ENCODE results near the gene KRT24.
A peak's percentile ranks its signal among the peaks of the same experiment; 100 is the strongest.

KRT24 gene

DNA sequence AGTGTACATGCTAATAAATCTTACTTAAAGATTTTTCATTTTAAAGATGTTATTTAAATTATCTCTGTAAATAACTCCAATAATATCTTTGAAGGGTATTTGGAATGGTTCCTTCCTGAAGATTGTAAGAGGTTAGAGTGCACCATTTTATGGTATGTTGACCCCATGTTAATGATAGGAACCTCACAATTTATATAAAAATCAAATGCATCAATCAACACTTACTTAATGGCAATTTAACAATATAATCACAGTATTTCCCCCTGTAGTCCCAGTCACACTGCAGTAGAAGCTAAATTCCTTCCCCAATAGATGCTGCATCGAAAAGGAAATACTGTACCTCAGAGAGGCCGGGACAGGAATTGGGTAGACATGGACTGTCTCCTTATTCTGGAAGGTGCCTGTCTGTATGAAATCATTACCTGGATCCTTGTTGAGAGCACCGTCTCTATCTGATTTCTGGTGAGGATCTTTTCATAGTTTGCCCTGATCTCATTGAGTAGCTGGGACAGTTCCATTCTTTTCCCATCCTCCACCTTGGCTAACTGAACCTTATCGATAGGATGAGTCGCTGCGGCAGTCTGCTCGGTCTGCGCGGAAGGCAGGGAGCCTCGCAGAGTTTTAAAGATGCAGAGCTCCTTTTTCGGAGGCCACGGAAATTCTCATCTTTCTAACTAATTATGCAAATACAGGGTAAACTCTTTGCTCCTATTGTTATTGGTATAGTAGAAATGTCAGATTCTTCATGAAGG lies 38.8 kb downstream of the KRT24 start, which contains the start of gene KRT222:
Gene KRT222, minus strand, starts transcription at position 596 of the 752 bp plus-strand sequence. Its CDS starts 78 bp downstream, at position 518.
- H3K4me3 ChIP-seq (ENCODE audit: low read depth, low read length): peak within 1 kb of the TSS; percentile 55
- H3K4me1 ChIP-seq (ENCODE audit: control insufficient read depth, insufficient read depth, low read length): peaks cover 4% of the 10 kb centered on the region; the same call in 1 of the 2 replicates
- no peaks in the 10 kb centered on the region for H3K36me3 ChIP-seq (ENCODE audit: control insufficient read depth, insufficient read depth, low read length)
- H3K27me3 ChIP-seq (ENCODE audit: control insufficient read depth, insufficient read depth, low read length): 0 out of 2 replicates have a peak, but pooled peaks cover 2% of the 10 kb centered on the region
- H3K9ac ChIP-seq (ENCODE audit: low read length): no peak within 1 kb of the TSS
- no peaks in the 10 kb centered on the region for H3K9me3 ChIP-seq (ENCODE audit: control insufficient read depth, insufficient read depth, low read depth, low read length)
- no peak within 1 kb of the TSS for H3K27ac ChIP-seq (ENCODE audit: low read depth, low read length)

GRCh38 chr17:40663252-40663651 lies 40.3 kb downstream of the KRT24 start:
- Histone ChIP-seq H3K9me3 (ENCODE audit: control insufficient read depth, insufficient read depth, low read depth, low read length) (no peaks in the 10 kb centered on the region), H3K4me3 (ENCODE audit: low read depth, low read length) (no peak overlapping the region), H3K27me3 (ENCODE audit: control insufficient read depth, insufficient read depth, low read length) (0 out of 2 replicates have a peak, but pooled peaks cover 2% of the 10 kb centered on the region), H3K36me3 (ENCODE audit: control insufficient read depth, insufficient read depth, low read length) (no peaks in the 10 kb centered on the region), H3K4me1 (ENCODE audit: control insufficient read depth, insufficient read depth, low read length) (peaks cover 4% of the 10 kb centered on the region; the same call in 1 of the 2 replicates), H3K27ac (ENCODE audit: low read depth, low read length) (no peak overlapping the region), H3K9ac (ENCODE audit: low read length) (no peak overlapping the region)

GRCh38 chr17:40659911-40660310 lies 43.6 kb downstream of the KRT24 start:
- Histone ChIP-seq H3K4me1 (ENCODE audit: control insufficient read depth, insufficient read depth, low read length) (peaks cover 4% of the 10 kb centered on the region; the same call in 1 of the 2 replicates), H3K27ac (ENCODE audit: low read depth, low read length) (no peak overlapping the region), H3K27me3 (ENCODE audit: control insufficient read depth, insufficient read depth, low read length) (0 out of 2 replicates have a peak, but pooled peaks cover 2% of the 10 kb centered on the region), H3K9ac (ENCODE audit: low read length) (no peak overlapping the region), H3K4me3 (ENCODE audit: low read depth, low read length) (no peak overlapping the region), H3K9me3 (ENCODE audit: control insufficient read depth, insufficient read depth, low read depth, low read length) (no peaks in the 10 kb centered on the region), H3K36me3 (ENCODE audit: control insufficient read depth, insufficient read depth, low read length) (no peaks in the 10 kb centered on the region)

GRCh38 chr17:40658396-40658795 lies 45.2 kb downstream of the KRT24 start:
- H3K4me3 ChIP-seq (ENCODE audit: low read depth, low read length): no peak overlapping the region
- H3K27me3 ChIP-seq (ENCODE audit: control insufficient read depth, insufficient read depth, low read length): no peaks in the 10 kb centered on the region
- no peaks in the 10 kb centered on the region for H3K36me3 ChIP-seq (ENCODE audit: control insufficient read depth, insufficient read depth, low read length)
- H3K4me1 ChIP-seq (ENCODE audit: control insufficient read depth, insufficient read depth, low read length): no peaks in the 10 kb centered on the region
- H3K9ac ChIP-seq (ENCODE audit: low read length): no peak overlapping the region
- no peaks in the 10 kb centered on the region for H3K9me3 ChIP-seq (ENCODE audit: control insufficient read depth, insufficient read depth, low read depth, low read length)
- no peak overlapping the region for H3K27ac ChIP-seq (ENCODE audit: low read depth, low read length)

DNA sequence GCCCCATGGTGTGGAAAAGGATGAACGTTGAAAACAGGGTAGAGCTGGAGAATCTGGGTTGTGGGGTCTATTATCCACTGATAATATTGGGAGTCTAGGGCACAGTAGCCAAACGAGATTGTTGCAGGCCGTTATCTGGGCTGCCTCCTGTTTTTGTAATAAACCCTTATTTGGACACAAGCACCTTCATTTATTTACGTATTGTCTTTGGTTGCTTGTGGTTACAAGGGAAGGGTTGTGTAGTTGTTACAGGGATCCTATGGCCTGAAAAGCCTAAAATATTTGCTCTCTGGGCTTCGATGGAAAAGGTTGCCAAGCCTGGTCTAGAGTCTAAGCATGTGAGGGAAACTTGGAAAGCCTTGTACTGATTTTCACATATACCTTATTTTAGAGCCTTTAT lies 51.6 kb downstream of the KRT24 start:
- Histone ChIP-seq H3K4me3 (ENCODE audit: low read depth, low read length) (no peak overlapping the region), H3K9me3 (ENCODE audit: control insufficient read depth, insufficient read depth, low read depth, low read length) (no peaks in the 10 kb centered on the region), H3K36me3 (ENCODE audit: control insufficient read depth, insufficient read depth, low read length) (no peaks in the 10 kb centered on the region), H3K9ac (ENCODE audit: low read length) (no peak overlapping the region), H3K27ac (ENCODE audit: low read depth, low read length) (no peak overlapping the region), H3K4me1 (ENCODE audit: control insufficient read depth, insufficient read depth, low read length) (peaks cover 6% of the 10 kb centered on the region; the same call in 1 of the 2 replicates), H3K27me3 (ENCODE audit: control insufficient read depth, insufficient read depth, low read length) (no peaks in the 10 kb centered on the region)

DNA sequence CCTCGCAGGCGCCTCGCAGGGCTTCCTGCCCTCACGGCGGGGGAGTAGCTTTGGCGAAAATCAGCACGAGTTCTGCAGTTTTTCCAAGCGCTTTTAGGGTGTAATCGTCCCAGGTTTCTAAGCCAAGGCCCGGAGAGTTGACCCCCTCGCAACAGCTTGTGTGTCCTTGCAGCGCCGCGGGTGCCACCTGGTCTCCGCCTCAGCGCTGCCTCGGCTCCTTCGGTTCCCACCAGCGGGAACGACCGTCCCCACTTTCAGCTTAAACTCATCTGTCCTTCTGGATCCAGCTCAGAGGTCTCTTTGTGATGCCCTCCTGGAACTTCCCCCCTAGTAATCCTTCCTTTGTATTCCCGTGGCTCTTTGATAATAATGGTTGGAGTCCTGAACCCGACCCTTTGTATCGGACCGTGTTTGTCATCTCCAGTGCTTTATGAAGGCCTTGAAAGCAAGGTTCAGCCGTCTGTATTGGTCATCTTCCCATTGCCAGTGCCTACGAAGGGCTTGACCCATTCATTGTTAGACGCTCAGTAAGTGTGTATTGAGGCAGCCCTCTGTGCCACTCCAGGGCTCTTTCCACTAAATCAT lies 55.1 kb downstream of the KRT24 start:
- Histone ChIP-seq H3K27me3 (ENCODE audit: control insufficient read depth, insufficient read depth, low read length) (no peaks in the 10 kb centered on the region), H3K36me3 (ENCODE audit: control insufficient read depth, insufficient read depth, low read length) (peaks cover 26% of the 10 kb centered on the region), H3K4me3 (ENCODE audit: low read depth, low read length) (peak overlapping the region; percentile 99), H3K9me3 (ENCODE audit: control insufficient read depth, insufficient read depth, low read depth, low read length) (no peaks in the 10 kb centered on the region), H3K9ac (ENCODE audit: low read length) (peak overlapping the region; percentile 97), H3K27ac (ENCODE audit: low read depth, low read length) (peak overlapping the region; percentile 100), H3K4me1 (ENCODE audit: control insufficient read depth, insufficient read depth, low read length) (peaks cover 9% of the 10 kb centered on the region)
